ENCODE data around the gene SCARB1.
A peak's percentile ranks its signal among the peaks of the same experiment; 100 is the strongest.

Gene SCARB1

GRCh38 chr12:124745891-124746570, 117.6 kb downstream of the SCARB1 start:
- Histone ChIP-seq H3K9ac (ENCODE audit: low read length) (peak overlapping the region; percentile 51), H3K4me1 (ENCODE audit: control insufficient read depth, low read depth, low read length) (peaks cover 6% of the 10 kb centered on the region)

GRCh38 chr12:124745465-124745890, 118.2 kb downstream of the SCARB1 start:
- no peaks in the 10 kb centered on the region for H3K27me3 ChIP-seq (ENCODE audit: control insufficient read depth, insufficient read depth, low read length)
- peak overlapping the region; percentile 54 for H3K27ac ChIP-seq (ENCODE audit: low read length)
- no peaks in the 10 kb centered on the region for H3K36me3 ChIP-seq (ENCODE audit: control insufficient read depth, low read depth, low read length)
- peaks cover 6% of the 10 kb centered on the region for H3K4me1 ChIP-seq (ENCODE audit: control insufficient read depth, low read depth, low read length)
- H3K9me3 ChIP-seq (ENCODE audit: control insufficient read depth, low read depth, low read length) = no peaks in the 10 kb centered on the region
- peak overlapping the region; percentile 32 for H3K4me3 ChIP-seq (ENCODE audit: low read length)
- H3K9ac ChIP-seq (ENCODE audit: low read length) = peak overlapping the region; percentile 51

More at GRCh38 chr12:124745891-124746570, 117.6 kb downstream of the SCARB1 start:
- Histone ChIP-seq H3K9me3 (ENCODE audit: control insufficient read depth, low read depth, low read length) (no peaks in the 10 kb centered on the region), H3K4me3 (ENCODE audit: low read length) (peak overlapping the region; percentile 32), H3K36me3 (ENCODE audit: control insufficient read depth, low read depth, low read length) (no peaks in the 10 kb centered on the region), H3K27ac (ENCODE audit: low read length) (peak overlapping the region; percentile 54), H3K27me3 (ENCODE audit: control insufficient read depth, insufficient read depth, low read length) (no peaks in the 10 kb centered on the region)

GRCh38 chr12:124744659-124745464, 118.8 kb downstream of the SCARB1 start:
- H3K9ac ChIP-seq (ENCODE audit: low read length) = peak overlapping the region; percentile 51
- no peak overlapping the region for H3K4me3 ChIP-seq (ENCODE audit: low read length)
- H3K27ac ChIP-seq (ENCODE audit: low read length) = no peak overlapping the region
- peaks cover 6% of the 10 kb centered on the region for H3K4me1 ChIP-seq (ENCODE audit: control insufficient read depth, low read depth, low read length)
- no peaks in the 10 kb centered on the region for H3K9me3 ChIP-seq (ENCODE audit: control insufficient read depth, low read depth, low read length)
- no peaks in the 10 kb centered on the region for H3K27me3 ChIP-seq (ENCODE audit: control insufficient read depth, insufficient read depth, low read length)
- no peaks in the 10 kb centered on the region for H3K36me3 ChIP-seq (ENCODE audit: control insufficient read depth, low read depth, low read length)

GRCh38 chr12:124744273-124744640, 119.4 kb downstream of the SCARB1 start:
- Histone ChIP-seq H3K9me3 (ENCODE audit: control insufficient read depth, low read depth, low read length) (no peaks in the 10 kb centered on the region), H3K4me3 (ENCODE audit: low read length) (no peak overlapping the region), H3K27ac (ENCODE audit: low read length) (no peak overlapping the region), H3K9ac (ENCODE audit: low read length) (no peak overlapping the region), H3K4me1 (ENCODE audit: control insufficient read depth, low read depth, low read length) (peaks cover 6% of the 10 kb centered on the region), H3K36me3 (ENCODE audit: control insufficient read depth, low read depth, low read length) (no peaks in the 10 kb centered on the region), H3K27me3 (ENCODE audit: control insufficient read depth, insufficient read depth, low read length) (no peaks in the 10 kb centered on the region)

GRCh38 chr12:124743479-124744272, 120.0 kb downstream of the SCARB1 start:
- no peaks in the 10 kb centered on the region for H3K36me3 ChIP-seq (ENCODE audit: control insufficient read depth, low read depth, low read length)
- peaks cover 6% of the 10 kb centered on the region for H3K4me1 ChIP-seq (ENCODE audit: control insufficient read depth, low read depth, low read length)
- H3K27me3 ChIP-seq (ENCODE audit: control insufficient read depth, insufficient read depth, low read length) = no peaks in the 10 kb centered on the region
- H3K4me3 ChIP-seq (ENCODE audit: low read length) = no peak overlapping the region
- H3K9me3 ChIP-seq (ENCODE audit: control insufficient read depth, low read depth, low read length) = no peaks in the 10 kb centered on the region
- H3K9ac ChIP-seq (ENCODE audit: low read length) = no peak overlapping the region
- H3K27ac ChIP-seq (ENCODE audit: low read length) = no peak overlapping the region

GRCh38 chr12:124742678-124743077, 121.0 kb downstream of the SCARB1 start:
- Histone ChIP-seq H3K27me3 (ENCODE audit: control insufficient read depth, insufficient read depth, low read length) (no peaks in the 10 kb centered on the region), H3K4me3 (ENCODE audit: low read length) (no peak overlapping the region), H3K9ac (ENCODE audit: low read length) (no peak overlapping the region), H3K4me1 (ENCODE audit: control insufficient read depth, low read depth, low read length) (peaks cover 6% of the 10 kb centered on the region), H3K9me3 (ENCODE audit: control insufficient read depth, low read depth, low read length) (no peaks in the 10 kb centered on the region), H3K27ac (ENCODE audit: low read length) (no peak overlapping the region), H3K36me3 (ENCODE audit: control insufficient read depth, low read depth, low read length) (no peaks in the 10 kb centered on the region)

- H3K9me3 ChIP-seq (ENCODE audit: control insufficient read depth, low read depth, low read length) = no peaks in the 10 kb centered on the region
- no peak overlapping the region for H3K27ac ChIP-seq (ENCODE audit: low read length)
- no peaks in the 10 kb centered on the region for H3K36me3 ChIP-seq (ENCODE audit: control insufficient read depth, low read depth, low read length)
- no peaks in the 10 kb centered on the region for H3K27me3 ChIP-seq (ENCODE audit: control insufficient read depth, insufficient read depth, low read length)
- H3K4me1 ChIP-seq (ENCODE audit: control insufficient read depth, low read depth, low read length) = peaks cover 6% of the 10 kb centered on the region
- no peak overlapping the region for H3K9ac ChIP-seq (ENCODE audit: low read length)
- H3K4me3 ChIP-seq (ENCODE audit: low read length) = no peak overlapping the region
Observed at GRCh38 chr12:124742111-124742510, 121.6 kb downstream of the SCARB1 start.

GRCh38 chr12:124741211-124741610, 122.5 kb downstream of the SCARB1 start:
- no peaks in the 10 kb centered on the region for H3K36me3 ChIP-seq (ENCODE audit: control insufficient read depth, low read depth, low read length)
- peaks cover 6% of the 10 kb centered on the region for H3K4me1 ChIP-seq (ENCODE audit: control insufficient read depth, low read depth, low read length)
- no peak overlapping the region for H3K27ac ChIP-seq (ENCODE audit: low read length)
- H3K4me3 ChIP-seq (ENCODE audit: low read length) = no peak overlapping the region
- no peaks in the 10 kb centered on the region for H3K9me3 ChIP-seq (ENCODE audit: control insufficient read depth, low read depth, low read length)
- H3K27me3 ChIP-seq (ENCODE audit: control insufficient read depth, insufficient read depth, low read length) = no peaks in the 10 kb centered on the region
- H3K9ac ChIP-seq (ENCODE audit: low read length) = no peak overlapping the region

- no peak overlapping the region for H3K4me3 ChIP-seq (ENCODE audit: low read length)
- H3K9ac ChIP-seq (ENCODE audit: low read length) = no peak overlapping the region
- no peaks in the 10 kb centered on the region for H3K27me3 ChIP-seq (ENCODE audit: control insufficient read depth, insufficient read depth, low read length)
- no peak overlapping the region for H3K27ac ChIP-seq (ENCODE audit: low read length)
- H3K9me3 ChIP-seq (ENCODE audit: control insufficient read depth, low read depth, low read length) = no peaks in the 10 kb centered on the region
- H3K4me1 ChIP-seq (ENCODE audit: control insufficient read depth, low read depth, low read length) = peaks cover 5% of the 10 kb centered on the region
- H3K36me3 ChIP-seq (ENCODE audit: control insufficient read depth, low read depth, low read length) = no peaks in the 10 kb centered on the region
Observed at GRCh38 chr12:124740691-124741137, 123.0 kb downstream of the SCARB1 start.

- no peak overlapping the region for H3K27ac ChIP-seq (ENCODE audit: low read length)
- no peaks in the 10 kb centered on the region for H3K36me3 ChIP-seq (ENCODE audit: control insufficient read depth, low read depth, low read length)
- H3K27me3 ChIP-seq (ENCODE audit: control insufficient read depth, insufficient read depth, low read length) = no peaks in the 10 kb centered on the region
- no peaks in the 10 kb centered on the region for H3K4me1 ChIP-seq (ENCODE audit: control insufficient read depth, low read depth, low read length)
- H3K9ac ChIP-seq (ENCODE audit: low read length) = no peak overlapping the region
- H3K9me3 ChIP-seq (ENCODE audit: control insufficient read depth, low read depth, low read length) = no peaks in the 10 kb centered on the region
- no peak overlapping the region for H3K4me3 ChIP-seq (ENCODE audit: low read length)
Observed at GRCh38 chr12:124739953-124740561, 123.6 kb downstream of the SCARB1 start.
